GDM1 (cell line): Measurements from ENCODE around the gene VPS13A.

ENCODE experiments used
- DNase-seq: peaks from one replicate; lab custom pipeline; 2025; lab: John Stamatoyannopoulos, UW

The VPS13A gene

GRCh38 chr9:77424993-77425392 lies 247.7 kb downstream of the VPS13A start:
- DNase-seq = no peak

GRCh38 chr9:77426712-77427111 lies 249.4 kb downstream of the VPS13A start:
- DNase-seq = no peak

- DNase-seq = no peak
Observed at GRCh38 chr9:77427256-77427927, 250.1 kb downstream of the VPS13A start.

GRCh38 chr9:77429928-77430327 lies 252.6 kb downstream of the VPS13A start:
- DNase-seq = no peak

- no peak for DNase-seq
Observed at GRCh38 chr9:77432053-77432452, 254.7 kb downstream of the VPS13A start.

- DNase-seq = peak; percentile 62
Observed at GRCh38 chr9:77433675-77434445, 256.5 kb downstream of the VPS13A start.

GRCh38 chr9:77435277-77435676 lies 257.9 kb downstream of the VPS13A start:
- no peak for DNase-seq

GRCh38 chr9:77435688-77436087 lies 258.4 kb downstream of the VPS13A start:
- DNase-seq = no peak

- DNase-seq = no peak
Observed at GRCh38 chr9:77438653-77439052, 261.3 kb downstream of the VPS13A start.

- DNase-seq = no peak
Observed at GRCh38 chr9:77440057-77440456, 262.7 kb downstream of the VPS13A start.

GRCh38 chr9:77441124-77441523 lies 263.8 kb downstream of the VPS13A start:
- DNase-seq = peak; percentile 66

- DNase-seq = no peak
Observed at GRCh38 chr9:77442436-77442835, 265.1 kb downstream of the VPS13A start.

- no peak for DNase-seq
Observed at GRCh38 chr9:77447646-77448045, 270.3 kb downstream of the VPS13A start.

GRCh38 chr9:77449240-77450084 lies 272.1 kb downstream of the VPS13A start:
- no peak for DNase-seq

- DNase-seq = no peak
Observed at GRCh38 chr9:77450085-77450475, 272.7 kb downstream of the VPS13A start.

- no peak for DNase-seq
Observed at GRCh38 chr9:77451507-77451906, 274.2 kb downstream of the VPS13A start.

- DNase-seq = peak; percentile 26
Observed at GRCh38 chr9:77453825-77454647, 276.7 kb downstream of the VPS13A start.

GRCh38 chr9:77454663-77455062 lies 277.3 kb downstream of the VPS13A start:
- no peak for DNase-seq

GRCh38 chr9:77455312-77455927 lies 278.1 kb downstream of the VPS13A start:
- peak; percentile 25 for DNase-seq

GRCh38 chr9:77456829-77457437 lies 279.6 kb downstream of the VPS13A start:
- peak; percentile 82 for DNase-seq
